ENCODE measurements around the gene ZCCHC14.

DNA sequence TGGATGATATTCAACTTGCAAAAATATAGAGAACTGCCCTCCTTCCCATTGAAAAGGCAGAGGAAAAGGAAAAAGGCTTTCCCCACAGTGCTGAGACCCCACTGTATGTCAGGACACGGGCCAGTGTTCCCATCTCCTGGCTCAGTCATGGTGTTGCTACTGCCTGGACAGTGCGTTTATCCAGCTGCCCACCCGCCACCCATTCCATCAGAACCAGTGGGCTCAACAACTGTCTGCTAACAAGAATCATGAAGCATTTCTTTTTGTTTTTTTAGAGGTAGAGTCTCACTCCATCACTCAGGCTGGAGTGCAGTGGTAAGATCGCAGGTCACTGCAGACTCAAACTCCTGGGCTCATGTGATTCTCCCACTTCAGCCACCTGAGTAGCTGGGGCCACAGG is 120.5 kb downstream of the ZCCHC14 start:
- TF ChIP-seq EP300 (IDR thresholded peaks at IDR 0.05; ENCODE audit: borderline replicate concordance in 1 of 2, low read depth in 2 of 2, low read length in 2 of 2): no peak
- TF ChIP-seq, protein P1, sequence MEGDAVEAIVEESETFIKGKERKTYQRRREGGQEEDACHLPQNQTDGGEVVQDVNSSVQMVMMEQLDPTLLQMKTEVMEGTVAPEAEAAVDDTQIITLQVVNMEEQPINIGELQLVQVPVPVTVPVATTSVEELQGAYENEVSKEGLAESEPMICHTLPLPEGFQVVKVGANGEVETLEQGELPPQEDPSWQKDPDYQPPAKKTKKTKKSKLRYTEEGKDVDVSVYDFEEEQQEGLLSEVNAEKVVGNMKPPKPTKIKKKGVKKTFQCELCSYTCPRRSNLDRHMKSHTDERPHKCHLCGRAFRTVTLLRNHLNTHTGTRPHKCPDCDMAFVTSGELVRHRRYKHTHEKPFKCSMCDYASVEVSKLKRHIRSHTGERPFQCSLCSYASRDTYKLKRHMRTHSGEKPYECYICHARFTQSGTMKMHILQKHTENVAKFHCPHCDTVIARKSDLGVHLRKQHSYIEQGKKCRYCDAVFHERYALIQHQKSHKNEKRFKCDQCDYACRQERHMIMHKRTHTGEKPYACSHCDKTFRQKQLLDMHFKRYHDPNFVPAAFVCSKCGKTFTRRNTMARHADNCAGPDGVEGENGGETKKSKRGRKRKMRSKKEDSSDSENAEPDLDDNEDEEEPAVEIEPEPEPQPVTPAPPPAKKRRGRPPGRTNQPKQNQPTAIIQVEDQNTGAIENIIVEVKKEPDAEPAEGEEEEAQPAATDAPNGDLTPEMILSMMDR (IDR thresholded peaks at IDR 0.05; ENCODE audit: control extremely low read depth in 1 of 3, insufficient read depth in 1 of 3, low read depth in 1 of 3, low read length in 3 of 3): no peak
- no peak for TF ChIP-seq POLR2AphosphoS5 (IDR thresholded peaks at IDR 0.05; ENCODE audit: low read depth, low read length)
- TF ChIP-seq YY1 (IDR thresholded peaks at IDR 0.05; ENCODE audit: low read depth, low read length): no peak
- no peak for TF ChIP-seq EZH2 (IDR thresholded peaks at IDR 0.05; ENCODE audit: low read depth, low read length, severe bottlenecking)
- TF ChIP-seq TAF1 (IDR thresholded peaks at IDR 0.05; ENCODE audit: low read depth, low read length): no peak
- TF ChIP-seq RAD21 (IDR thresholded peaks at IDR 0.05 in 1 of 2, conservative IDR thresholded peaks at IDR 0.05 in 1 of 2; ENCODE audit: low read depth in 2 of 2, low read length in 2 of 2): no peak
- no peak for TF ChIP-seq RFX5 (IDR thresholded peaks at IDR 0.05; ENCODE audit: borderline replicate concordance, low read depth, low read length)
- no peak for TF ChIP-seq CEBPB (IDR thresholded peaks at IDR 0.05; ENCODE audit: low read depth, low read length)
- TF ChIP-seq CHD2 (IDR thresholded peaks at IDR 0.05; ENCODE audit: low read length): no peak
